ENCODE results near the gene ZNF385D.

ZNF385D gene

GRCh38 chr3:21750831-21751391 lies at the start of gene ZNF385D:
Gene ZNF385D (minus strand): TSS chr3:21751210. CDS start chr3:21750916, 294 bp downstream.
- DNase-seq (ENCODE audit: low read depth) = peak; percentile 60

GRCh38 chr3:21798356-21799088 lies 47.5 kb upstream of the ZNF385D start:
- no peak for DNase-seq (ENCODE audit: low read depth)

GRCh38 chr3:21795921-21796320 lies 44.9 kb upstream of the ZNF385D start:
- DNase-seq (ENCODE audit: low read depth) = peak; percentile 17

- no peak for DNase-seq (ENCODE audit: low read depth)
Observed at GRCh38 chr3:21795152-21795837, 44.3 kb upstream of the ZNF385D start.

GRCh38 chr3:21794291-21794690 lies 43.3 kb upstream of the ZNF385D start:
- DNase-seq (ENCODE audit: low read depth) = no peak

GRCh38 chr3:21792176-21792575 lies 41.2 kb upstream of the ZNF385D start:
- DNase-seq (ENCODE audit: low read depth) = no peak

- DNase-seq (ENCODE audit: low read depth) = no peak
Observed at GRCh38 chr3:21791356-21791755, 40.3 kb upstream of the ZNF385D start.

GRCh38 chr3:21790466-21790865 lies 39.5 kb upstream of the ZNF385D start:
- no peak for DNase-seq (ENCODE audit: low read depth)

- no peak for DNase-seq (ENCODE audit: low read depth)
Observed at GRCh38 chr3:21789730-21790129, 38.7 kb upstream of the ZNF385D start.

GRCh38 chr3:21786438-21786797 lies 35.4 kb upstream of the ZNF385D start:
- DNase-seq (ENCODE audit: low read depth) = no peak

GRCh38 chr3:21785765-21786437 lies 34.9 kb upstream of the ZNF385D start:
- no peak for DNase-seq (ENCODE audit: low read depth)

GRCh38 chr3:21783839-21784238 lies 32.8 kb upstream of the ZNF385D start:
- no peak for DNase-seq (ENCODE audit: low read depth)

- no peak for DNase-seq (ENCODE audit: low read depth)
Observed at GRCh38 chr3:21781355-21781754, 30.3 kb upstream of the ZNF385D start.

- no peak for DNase-seq (ENCODE audit: low read depth)
Observed at GRCh38 chr3:21779909-21780308, 28.9 kb upstream of the ZNF385D start.

- DNase-seq (ENCODE audit: low read depth) = no peak
Observed at GRCh38 chr3:21778715-21779114, 27.7 kb upstream of the ZNF385D start.

- no peak for DNase-seq (ENCODE audit: low read depth)
Observed at GRCh38 chr3:21777821-21778220, 26.8 kb upstream of the ZNF385D start.

- DNase-seq (ENCODE audit: low read depth) = no peak
Observed at GRCh38 chr3:21766002-21766401, 15.0 kb upstream of the ZNF385D start.

- no peak for DNase-seq (ENCODE audit: low read depth)
Observed at GRCh38 chr3:21755896-21756295, 4.9 kb upstream of the ZNF385D start.

GRCh38 chr3:21754839-21755238 lies 3.8 kb upstream of the ZNF385D start:
- no peak for DNase-seq (ENCODE audit: low read depth)

GRCh38 chr3:21752749-21753347 lies 1.8 kb upstream of the ZNF385D start:
- DNase-seq (ENCODE audit: low read depth) = peak; percentile 73

- peak; percentile 4 for DNase-seq (ENCODE audit: low read depth)
Observed at GRCh38 chr3:21751886-21752285, 876 bp upstream of the ZNF385D start.

- DNase-seq (ENCODE audit: low read depth) = no peak
Observed at GRCh38 chr3:21750080-21750696, 822 bp downstream of the ZNF385D start.

All from fibroblast of gingiva (primary cell).